ENCODE data around the gene YPEL2. TPM values are rescaled to one million over a fixed set of nuclear protein-coding genes. Genes with fewer than 3 reads are reported as not detected.
A peak's percentile ranks its signal among the peaks of the same experiment; 100 is the strongest.

Gene YPEL2
- total RNA-seq, 1 experiment from 2014 or later, result 4.7 TPM

DNA sequence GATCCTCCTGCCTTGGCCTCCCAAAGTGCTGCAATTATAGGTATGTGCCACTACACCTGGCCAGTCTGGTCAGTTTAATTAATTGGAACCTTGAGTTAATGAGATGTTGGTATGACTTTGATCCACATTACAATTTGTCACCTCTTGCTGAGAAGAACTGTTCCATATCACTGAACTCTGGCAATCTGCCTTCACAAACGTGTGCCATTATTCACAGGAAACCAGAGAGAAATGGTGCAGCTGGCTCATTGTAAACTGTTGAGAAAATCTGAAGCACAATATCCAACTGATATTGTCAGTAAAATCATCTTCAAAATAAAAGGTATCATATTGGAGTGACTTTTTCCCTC, 39.3 kb upstream of the YPEL2 start:
- Histone ChIP-seq H3K4me2 (ENCODE audit: low read length) (no peak overlapping the region), H3K27me3 (ENCODE audit: insufficient read depth, low read length) (no peaks in the 10 kb centered on the region), H3K79me2 (ENCODE audit: insufficient read depth, low read length) (no peaks in the 10 kb centered on the region), H3K9me3 (ENCODE audit: control insufficient read depth in 1 of 2, insufficient read depth in 1 of 2, low read depth in 1 of 2, low read length in 2 of 2) (no peaks in the 10 kb centered on the region), H2AFZ (ENCODE audit: low read depth, low read length, poor library complexity, severe bottlenecking) (no peak overlapping the region), H4K20me1 (ENCODE audit: insufficient read depth) (no peaks in the 10 kb centered on the region), H3K9me2 (ENCODE audit: insufficient read depth) (no peaks in the 10 kb centered on the region), H3K4me3 (replicated peaks in 1 of 2; ENCODE audit: low read depth in 1 of 2, low read length in 2 of 2) (no peak overlapping the region), H3K9ac (ENCODE audit: low read length) (no peak overlapping the region), H3K4me1 (ENCODE audit: control insufficient read depth in 1 of 2, insufficient read depth in 2 of 2, low read length in 2 of 2) (peaks cover 16% of the 10 kb centered on the region in 2 experiments), H3K36me3 (ENCODE audit: control insufficient read depth in 1 of 2, insufficient read depth in 2 of 2, low read length in 2 of 2) (no peaks in the 10 kb centered on the region), H3K27ac (ENCODE audit: low read depth, low read length) (no peak overlapping the region)
- BruUV-seq (replicated peaks), result no TSS peak
- ChIA-PET RAD21 (ENCODE audit: low non-redundant PET in 1 of 2, low total read pairs in 2 of 2, uncharacterized antibody in 2 of 2, unreplicated experiment in 2 of 2) (no interaction called here), POLR2A (no interaction called here), CTCF (interaction anchor here (0.8 kb wide), 1 partner anchor 52 kb away, joined by 3 read pairs; no protein-coding TSS in a partner anchor)
- no peak for TF ChIP-seq CBX3 (IDR thresholded peaks at IDR 0.05; ENCODE audit: low read depth)
- no peak for ATAC-seq
- intact Hi-C loops (cut with micrococcal nuclease), result no loop called here
- DNase-seq (ENCODE audit: low read depth, low spot score), result no peak

DNA sequence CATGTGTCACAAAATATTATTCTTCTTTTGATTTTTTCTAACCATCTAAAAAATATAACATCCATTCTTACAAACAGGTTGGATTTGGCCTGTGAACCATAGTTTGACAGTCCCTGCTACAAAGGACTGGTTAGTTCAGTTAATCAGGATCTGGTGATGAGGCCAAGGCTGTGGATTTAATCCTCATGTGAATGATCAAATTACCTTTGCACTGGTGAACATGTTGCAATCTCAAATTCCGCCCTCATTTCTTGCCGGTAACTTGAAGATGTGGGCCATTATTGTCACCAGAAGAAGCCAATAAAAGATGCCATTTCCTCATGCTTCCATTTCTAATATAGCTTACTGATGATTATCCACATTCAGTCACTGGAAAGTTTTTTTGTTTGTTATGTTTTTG, 35.3 kb upstream of the YPEL2 start:
- H3K9ac ChIP-seq (ENCODE audit: low read length), result no peak overlapping the region
- H3K36me3 ChIP-seq (ENCODE audit: control insufficient read depth in 1 of 2, insufficient read depth in 2 of 2, low read length in 2 of 2), result no peaks in the 10 kb centered on the region
- ChIA-PET POLR2A (no interaction called here), CTCF (no interaction called here), RAD21 (ENCODE audit: low non-redundant PET in 1 of 2, low total read pairs in 2 of 2, uncharacterized antibody in 2 of 2, unreplicated experiment in 2 of 2) (no interaction called here)
- TF ChIP-seq CEBPB (IDR thresholded peaks at IDR 0.05; ENCODE audit: low read depth) (0 out of 2 replicates have a peak, but pooled peaks have one; percentile 13), TCF7L2 (IDR thresholded peaks at IDR 0.05; ENCODE audit: borderline replicate concordance, extremely low read depth, insufficient read depth, insufficient read length) (no peak), EZH2phosphoT487 (IDR thresholded peaks at IDR 0.05; ENCODE audit: borderline replicate concordance) (no peak)
- BruUV-seq (replicated peaks), result no TSS peak
- H3K4me1 ChIP-seq (ENCODE audit: control insufficient read depth in 1 of 2, insufficient read depth in 2 of 2, low read length in 2 of 2), result peaks cover 10 to 15% of the 10 kb centered on the region in 2 experiments
- no peaks in the 10 kb centered on the region for H4K20me1 ChIP-seq (ENCODE audit: insufficient read depth)
- no peaks in the 10 kb centered on the region for H3K27me3 ChIP-seq (ENCODE audit: insufficient read depth, low read length)
- ATAC-seq (no peak), DNase-seq (ENCODE audit: low read depth, low spot score) (no peak)
- H3K79me2 ChIP-seq (ENCODE audit: insufficient read depth, low read length), result no peaks in the 10 kb centered on the region
- H3K9me2 ChIP-seq (ENCODE audit: insufficient read depth), result no peaks in the 10 kb centered on the region
- intact Hi-C loops (cut with micrococcal nuclease), result no loop called here
- H3K4me3 ChIP-seq (replicated peaks in 1 of 2; ENCODE audit: low read depth in 1 of 2, low read length in 2 of 2), result no peak overlapping the region
- H3K27ac ChIP-seq (ENCODE audit: low read depth, low read length), result no peak overlapping the region
- no peak overlapping the region for H2AFZ ChIP-seq (ENCODE audit: low read depth, low read length, poor library complexity, severe bottlenecking)
- H3K9me3 ChIP-seq (ENCODE audit: control insufficient read depth in 1 of 2, insufficient read depth in 1 of 2, low read depth in 1 of 2, low read length in 2 of 2), result no peaks in the 10 kb centered on the region
- H3K4me2 ChIP-seq (ENCODE audit: low read length), result no peak overlapping the region

Measured in HCT116 (cell line).